Measurements from ENCODE around the gene KLHL3. TPM values are rescaled to one million over a fixed set of nuclear protein-coding genes. Genes with fewer than 3 reads are reported as not detected.

KLHL3 gene
- polyA plus RNA-seq, 1 of the 3 experiments (the other 2 are of a cell fraction), result 3.8 TPM

DNA sequence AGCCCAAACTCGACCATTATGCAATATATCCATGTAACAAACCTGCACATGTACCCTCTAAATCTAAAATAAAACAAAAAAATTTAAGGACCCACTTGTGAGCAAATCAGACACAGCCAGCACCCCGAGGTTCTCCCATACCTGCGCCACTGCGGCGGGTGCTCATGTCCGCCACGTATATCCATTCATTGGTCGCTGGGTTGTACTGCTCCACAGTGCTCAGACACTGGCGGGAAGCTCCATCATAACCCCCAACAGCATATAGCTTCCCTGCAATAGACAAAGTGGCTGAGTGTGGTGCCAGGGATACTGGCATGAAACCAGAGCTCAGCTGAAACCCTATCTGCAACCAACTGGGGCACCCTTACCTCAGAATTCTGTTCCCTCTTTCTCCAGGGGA lies 102.0 kb downstream of the KLHL3 start:
- Histone ChIP-seq H3K36me3 (replicated peaks in 1 of 2; ENCODE audit: control insufficient read depth in 1 of 2, insufficient read depth in 2 of 2, low read length in 1 of 2) (no peaks in the 10 kb centered on the region), H3K9me3 (no peaks in the 10 kb centered on the region), H3K9me2 (no peaks in the 10 kb centered on the region), H3K79me2 (ENCODE audit: insufficient read depth) (no peaks in the 10 kb centered on the region), H3K4me2 (no peak overlapping the region), H3K9ac (no peak overlapping the region), H3F3A (replicated peaks; ENCODE audit: insufficient read depth) (no peaks in the 10 kb centered on the region), H4K20me1 (ENCODE audit: insufficient read depth) (no peaks in the 10 kb centered on the region), H3K27ac (ENCODE audit: low read depth in 2 of 2, low read length in 1 of 2) (no peak overlapping the region), H3K4me1 (ENCODE audit: control insufficient read depth in 1 of 2, insufficient read depth in 2 of 2, low read depth in 1 of 2, low read length in 1 of 2) (peaks cover 0 to 3% of the 10 kb centered on the region in 2 experiments; a peak in 1 of 4 replicates), H3K27me3 (ENCODE audit: insufficient read depth) (no peaks in the 10 kb centered on the region), H2AFZ (ENCODE audit: low read depth) (no peak overlapping the region), H3K4me3 (ENCODE audit: low read depth in 2 of 2, low read length in 1 of 2) (no peak overlapping the region)
- POLR2A ChIA-PET, result no interaction called here
- CTCF ChIA-PET, result interaction anchor here (1.3 to 12.7 kb wide), 4 partner anchors 13 to 189 kb away, joined by 3 to 407 read pairs (median 73); partner anchors contain the start of gene KLHL3
- no peak for TF ChIP-seq FOXJ3 (CRISPR knock-in tag; IDR thresholded peaks at IDR 0.05)
- TF ChIP-seq NFIC (IDR thresholded peaks at IDR 0.05; ENCODE audit: borderline replicate concordance), result no peak
- TF ChIP-seq RCOR1 (IDR thresholded peaks at IDR 0.05; ENCODE audit: low read length), result no peak
- TF ChIP-seq, protein P1, sequence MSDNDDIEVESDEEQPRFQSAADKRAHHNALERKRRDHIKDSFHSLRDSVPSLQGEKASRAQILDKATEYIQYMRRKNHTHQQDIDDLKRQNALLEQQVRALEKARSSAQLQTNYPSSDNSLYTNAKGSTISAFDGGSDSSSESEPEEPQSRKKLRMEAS (IDR thresholded peaks at IDR 0.05; ENCODE audit: low read depth), result no peak
- TF ChIP-seq, protein P2, sequence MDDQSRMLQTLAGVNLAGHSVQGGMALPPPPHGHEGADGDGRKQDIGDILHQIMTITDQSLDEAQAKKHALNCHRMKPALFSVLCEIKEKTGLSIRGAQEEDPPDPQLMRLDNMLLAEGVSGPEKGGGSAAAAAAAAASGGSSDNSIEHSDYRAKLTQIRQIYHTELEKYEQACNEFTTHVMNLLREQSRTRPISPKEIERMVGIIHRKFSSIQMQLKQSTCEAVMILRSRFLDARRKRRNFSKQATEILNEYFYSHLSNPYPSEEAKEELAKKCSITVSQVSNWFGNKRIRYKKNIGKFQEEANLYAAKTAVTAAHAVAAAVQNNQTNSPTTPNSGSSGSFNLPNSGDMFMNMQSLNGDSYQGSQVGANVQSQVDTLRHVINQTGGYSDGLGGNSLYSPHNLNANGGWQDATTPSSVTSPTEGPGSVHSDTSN (IDR thresholded peaks at IDR 0.05), result no peak
- TF ChIP-seq JUND (IDR thresholded peaks at IDR 0.05), result no peak
- TF ChIP-seq YY1 (IDR thresholded peaks at IDR 0.05; ENCODE audit: low read depth), result no peak
- TF ChIP-seq, protein P3, sequence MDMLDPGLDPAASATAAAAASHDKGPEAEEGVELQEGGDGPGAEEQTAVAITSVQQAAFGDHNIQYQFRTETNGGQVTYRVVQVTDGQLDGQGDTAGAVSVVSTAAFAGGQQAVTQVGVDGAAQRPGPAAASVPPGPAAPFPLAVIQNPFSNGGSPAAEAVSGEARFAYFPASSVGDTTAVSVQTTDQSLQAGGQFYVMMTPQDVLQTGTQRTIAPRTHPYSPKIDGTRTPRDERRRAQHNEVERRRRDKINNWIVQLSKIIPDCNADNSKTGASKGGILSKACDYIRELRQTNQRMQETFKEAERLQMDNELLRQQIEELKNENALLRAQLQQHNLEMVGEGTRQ (IDR thresholded peaks at IDR 0.05; ENCODE audit: borderline replicate concordance, low read depth, low read length), result no peak
- no peak for TF ChIP-seq CHD2 (IDR thresholded peaks at IDR 0.05; ENCODE audit: low read length, partially characterized antibody)
- TF ChIP-seq RXRA (IDR thresholded peaks at IDR 0.05; ENCODE audit: borderline replicate concordance, low read depth), result no peak
- TF ChIP-seq EZH2phosphoT487 (IDR thresholded peaks at IDR 0.05; ENCODE audit: borderline replicate concordance, low read depth), result no peak
- no peak for TF ChIP-seq FOXM1 (IDR thresholded peaks at IDR 0.05; ENCODE audit: low read depth)
- TF ChIP-seq POLR2AphosphoS5 (IDR thresholded peaks at IDR 0.05; ENCODE audit: low read depth, low read length), result no peak
- no peak for TF ChIP-seq ELF1 (IDR thresholded peaks at IDR 0.05)
- TF ChIP-seq TEAD4 (IDR thresholded peaks at IDR 0.05; ENCODE audit: borderline replicate concordance, insufficient read depth), result no peak
- TF ChIP-seq MXI1 (IDR thresholded peaks at IDR 0.05; ENCODE audit: low read depth, low read length), result no peak
- TF ChIP-seq TCF12 (IDR thresholded peaks at IDR 0.05), result no peak
- TF ChIP-seq MEF2A (IDR thresholded peaks at IDR 0.05; ENCODE audit: borderline replicate concordance, low read depth), result no peak
- no peak for DNase-seq
- 86% methylated on average over 8 of the region's 9 CpGs for WGBS (ENCODE audit: low lambda C conversion rate)

DNA sequence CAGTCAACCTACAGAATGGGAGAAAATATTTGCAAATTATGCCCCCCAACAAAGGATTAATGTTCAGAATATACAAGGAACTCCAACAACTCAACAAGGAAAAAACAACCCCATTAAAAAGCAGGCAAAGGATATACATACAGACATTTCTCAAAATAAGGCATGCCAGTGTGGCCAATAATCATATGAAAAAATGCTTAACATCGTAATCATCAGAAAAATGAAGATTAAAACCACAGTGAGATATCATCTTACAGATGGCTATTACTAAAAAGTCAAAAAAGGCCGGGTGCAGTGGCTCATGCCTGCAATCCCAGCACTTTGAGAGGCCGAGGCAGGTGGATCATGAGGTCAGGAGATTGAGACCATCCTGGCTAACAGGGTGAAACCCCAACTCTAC lies 103.2 kb downstream of the KLHL3 start:
- peaks cover 0 to 3% of the 10 kb centered on the region in 2 experiments; a peak in 1 of 4 replicates for H3K4me1 ChIP-seq (ENCODE audit: control insufficient read depth in 1 of 2, insufficient read depth in 2 of 2, low read depth in 1 of 2, low read length in 1 of 2)
- no peaks in the 10 kb centered on the region for H3F3A ChIP-seq (replicated peaks; ENCODE audit: insufficient read depth)
- 70% methylated on average over 3 of the region's 3 CpGs for WGBS (ENCODE audit: low lambda C conversion rate)
- H3K9ac ChIP-seq, result no peak overlapping the region
- H3K9me2 ChIP-seq, result no peaks in the 10 kb centered on the region
- H3K36me3 ChIP-seq (replicated peaks in 1 of 2; ENCODE audit: control insufficient read depth in 1 of 2, insufficient read depth in 2 of 2, low read length in 1 of 2), result no peaks in the 10 kb centered on the region
- POLR2A ChIA-PET, result no interaction called here
- TF ChIP-seq, protein P4, sequence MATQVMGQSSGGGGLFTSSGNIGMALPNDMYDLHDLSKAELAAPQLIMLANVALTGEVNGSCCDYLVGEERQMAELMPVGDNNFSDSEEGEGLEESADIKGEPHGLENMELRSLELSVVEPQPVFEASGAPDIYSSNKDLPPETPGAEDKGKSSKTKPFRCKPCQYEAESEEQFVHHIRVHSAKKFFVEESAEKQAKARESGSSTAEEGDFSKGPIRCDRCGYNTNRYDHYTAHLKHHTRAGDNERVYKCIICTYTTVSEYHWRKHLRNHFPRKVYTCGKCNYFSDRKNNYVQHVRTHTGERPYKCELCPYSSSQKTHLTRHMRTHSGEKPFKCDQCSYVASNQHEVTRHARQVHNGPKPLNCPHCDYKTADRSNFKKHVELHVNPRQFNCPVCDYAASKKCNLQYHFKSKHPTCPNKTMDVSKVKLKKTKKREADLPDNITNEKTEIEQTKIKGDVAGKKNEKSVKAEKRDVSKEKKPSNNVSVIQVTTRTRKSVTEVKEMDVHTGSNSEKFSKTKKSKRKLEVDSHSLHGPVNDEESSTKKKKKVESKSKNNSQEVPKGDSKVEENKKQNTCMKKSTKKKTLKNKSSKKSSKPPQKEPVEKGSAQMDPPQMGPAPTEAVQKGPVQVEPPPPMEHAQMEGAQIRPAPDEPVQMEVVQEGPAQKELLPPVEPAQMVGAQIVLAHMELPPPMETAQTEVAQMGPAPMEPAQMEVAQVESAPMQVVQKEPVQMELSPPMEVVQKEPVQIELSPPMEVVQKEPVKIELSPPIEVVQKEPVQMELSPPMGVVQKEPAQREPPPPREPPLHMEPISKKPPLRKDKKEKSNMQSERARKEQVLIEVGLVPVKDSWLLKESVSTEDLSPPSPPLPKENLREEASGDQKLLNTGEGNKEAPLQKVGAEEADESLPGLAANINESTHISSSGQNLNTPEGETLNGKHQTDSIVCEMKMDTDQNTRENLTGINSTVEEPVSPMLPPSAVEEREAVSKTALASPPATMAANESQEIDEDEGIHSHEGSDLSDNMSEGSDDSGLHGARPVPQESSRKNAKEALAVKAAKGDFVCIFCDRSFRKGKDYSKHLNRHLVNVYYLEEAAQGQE (IDR thresholded peaks at IDR 0.05; ENCODE audit: low read depth, low read length), result no peak
- TF ChIP-seq FOSL2 (IDR thresholded peaks at IDR 0.05; ENCODE audit: borderline replicate concordance, low read depth) (no peak), MXI1 (IDR thresholded peaks at IDR 0.05; ENCODE audit: low read depth, low read length) (no peak), POLR2AphosphoS5 (IDR thresholded peaks at IDR 0.05; ENCODE audit: low read depth, low read length) (no peak), NRF1 (IDR thresholded peaks at IDR 0.05; ENCODE audit: low read depth, low read length) (no peak), RCOR1 (IDR thresholded peaks at IDR 0.05; ENCODE audit: low read length) (no peak), JUND (IDR thresholded peaks at IDR 0.05) (no peak), SIN3A (IDR thresholded peaks at IDR 0.05; ENCODE audit: borderline replicate concordance, low read depth, low read length) (no peak), TEAD4 (IDR thresholded peaks at IDR 0.05; ENCODE audit: borderline replicate concordance, insufficient read depth) (no peak), EZH2phosphoT487 (IDR thresholded peaks at IDR 0.05; ENCODE audit: borderline replicate concordance, low read depth) (no peak)
- CTCF ChIA-PET, result interaction anchor here (1.7 to 12.7 kb wide), 3 partner anchors 11 to 108 kb away, joined by 5 to 407 read pairs (median 143); partner anchors contain the start of gene KLHL3
- no peak overlapping the region for H3K4me3 ChIP-seq (ENCODE audit: low read depth in 2 of 2, low read length in 1 of 2)
- no peak overlapping the region for H3K4me2 ChIP-seq
- H3K27me3 ChIP-seq (ENCODE audit: insufficient read depth), result no peaks in the 10 kb centered on the region
- no peaks in the 10 kb centered on the region for H3K79me2 ChIP-seq (ENCODE audit: insufficient read depth)
- DNase-seq, result no peak
- H4K20me1 ChIP-seq (ENCODE audit: insufficient read depth), result no peaks in the 10 kb centered on the region
- H3K9me3 ChIP-seq, result no peaks in the 10 kb centered on the region
- H3K27ac ChIP-seq (ENCODE audit: low read depth in 2 of 2, low read length in 1 of 2), result no peak overlapping the region
- H2AFZ ChIP-seq (ENCODE audit: low read depth), result no peak overlapping the region
